DMS 273 (cell line): ENCODE measurements around the gene RAP1A.
"Not testable (repeated sequence)": the region's sequence is repeated elsewhere in the genome, so short reads cannot be mapped to it uniquely, and the experiment has no call there.

Experiments used
- DNase-seq: peaks from one replicate; lab custom pipeline; 2025; ENCODE audit not compliant: unreplicated experiment; lab: John Stamatoyannopoulos, UW

RAP1A gene

DNA sequence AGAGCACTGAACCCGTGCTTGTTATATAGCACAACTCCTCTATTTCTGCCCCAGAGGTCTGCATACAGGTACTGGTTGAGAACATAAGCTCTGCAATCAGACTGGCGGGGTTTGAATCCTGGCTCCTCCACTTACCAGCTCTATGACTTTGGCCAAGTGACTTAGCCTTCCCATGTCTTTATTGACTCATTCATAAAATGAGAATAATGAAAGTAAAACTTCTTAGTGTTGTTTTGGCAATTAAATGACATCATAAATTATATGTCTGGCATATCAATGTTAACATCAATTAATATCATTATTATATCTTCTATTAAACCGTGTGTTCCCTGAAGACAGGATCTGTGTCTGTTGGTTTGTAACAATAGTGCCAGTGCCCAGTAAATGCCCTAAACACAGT lies 115.3 kb downstream of the RAP1A start:
- no peak for DNase-seq

DNA sequence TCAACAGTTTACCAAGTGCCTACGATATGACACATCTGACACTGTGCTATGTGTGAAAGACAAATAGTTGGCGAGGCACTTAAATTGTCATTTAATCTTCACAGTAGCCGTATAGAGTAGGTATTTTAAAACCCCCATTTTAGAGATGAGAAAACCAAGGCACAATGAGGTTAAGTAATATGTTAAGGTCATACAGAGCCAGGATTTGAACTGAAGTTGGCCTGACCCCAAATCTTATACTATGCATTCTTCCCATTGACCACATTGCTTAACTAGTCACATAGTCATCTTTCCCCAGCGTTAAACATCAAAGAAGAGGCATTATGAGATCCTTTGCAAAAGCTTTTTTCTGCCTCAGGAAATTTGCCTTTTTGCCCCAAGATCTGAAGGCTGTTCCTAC lies 115.7 kb downstream of the RAP1A start:
- DNase-seq: no peak

DNA sequence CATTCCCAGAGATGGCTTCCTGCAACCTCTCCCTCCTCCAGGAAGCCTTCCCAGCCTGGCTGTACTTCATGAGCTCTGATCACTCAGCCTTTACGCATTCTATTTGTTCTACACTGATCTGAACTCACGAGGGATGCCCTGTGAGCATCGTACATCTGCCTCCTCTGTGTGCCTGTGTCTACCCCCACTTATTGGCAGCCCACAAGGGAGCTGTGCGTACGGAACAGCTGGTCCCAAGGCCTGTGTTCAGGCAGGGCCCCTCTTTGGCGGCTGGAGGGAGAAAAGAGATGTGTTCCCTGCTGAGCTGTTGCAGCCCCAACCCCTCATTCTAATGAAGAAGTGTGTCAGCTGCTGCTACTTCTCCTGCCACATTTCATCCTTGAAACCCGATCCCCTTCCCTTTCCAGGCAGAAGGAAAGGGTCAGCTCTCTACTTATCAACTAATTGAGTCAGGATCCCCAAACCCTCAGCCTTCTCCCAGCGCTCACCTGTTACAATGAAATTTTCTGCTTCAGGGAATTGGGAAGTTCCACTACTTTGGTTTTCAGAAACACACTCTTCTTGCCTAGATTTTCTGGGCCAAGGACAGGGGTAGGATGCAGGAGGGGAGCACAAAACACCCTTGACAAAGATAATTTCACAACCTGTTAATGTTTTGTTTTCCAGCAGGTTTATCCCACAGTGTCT lies 116.4 kb downstream of the RAP1A start:
- peak; percentile 98 for DNase-seq

DNA sequence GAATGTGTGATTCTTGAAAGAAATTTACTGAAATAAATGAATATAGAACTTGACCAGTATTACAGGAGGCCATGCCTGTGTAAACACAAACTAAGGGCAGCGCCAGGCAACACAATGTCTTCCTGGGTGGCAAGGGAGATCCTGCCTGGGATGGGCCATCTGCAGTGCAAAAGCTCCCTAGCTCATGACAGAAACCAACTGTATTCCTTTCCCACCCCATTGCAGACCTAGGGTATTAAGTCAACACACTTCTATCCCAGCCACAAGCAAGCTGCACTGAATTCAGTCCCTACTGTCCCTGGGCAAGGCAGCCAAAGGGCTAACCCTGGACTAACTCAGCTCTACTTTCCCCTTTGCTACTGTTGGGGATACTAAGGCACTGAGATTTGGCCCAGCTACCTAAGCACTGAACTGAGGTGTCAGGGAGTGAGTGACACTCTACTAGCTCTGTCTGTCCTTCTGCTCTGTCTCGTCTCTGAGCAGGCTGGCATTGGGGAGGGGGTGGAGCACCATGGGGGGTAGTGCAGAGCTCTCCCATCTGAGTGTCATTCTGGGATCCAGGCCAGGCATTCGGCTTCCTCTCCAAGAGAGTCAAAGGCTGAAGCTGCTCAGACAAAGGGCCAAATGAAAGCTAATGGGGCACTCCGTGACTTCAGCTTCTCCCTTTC lies 117.1 kb downstream of the RAP1A start:
- peak; percentile 85 for DNase-seq

DNA sequence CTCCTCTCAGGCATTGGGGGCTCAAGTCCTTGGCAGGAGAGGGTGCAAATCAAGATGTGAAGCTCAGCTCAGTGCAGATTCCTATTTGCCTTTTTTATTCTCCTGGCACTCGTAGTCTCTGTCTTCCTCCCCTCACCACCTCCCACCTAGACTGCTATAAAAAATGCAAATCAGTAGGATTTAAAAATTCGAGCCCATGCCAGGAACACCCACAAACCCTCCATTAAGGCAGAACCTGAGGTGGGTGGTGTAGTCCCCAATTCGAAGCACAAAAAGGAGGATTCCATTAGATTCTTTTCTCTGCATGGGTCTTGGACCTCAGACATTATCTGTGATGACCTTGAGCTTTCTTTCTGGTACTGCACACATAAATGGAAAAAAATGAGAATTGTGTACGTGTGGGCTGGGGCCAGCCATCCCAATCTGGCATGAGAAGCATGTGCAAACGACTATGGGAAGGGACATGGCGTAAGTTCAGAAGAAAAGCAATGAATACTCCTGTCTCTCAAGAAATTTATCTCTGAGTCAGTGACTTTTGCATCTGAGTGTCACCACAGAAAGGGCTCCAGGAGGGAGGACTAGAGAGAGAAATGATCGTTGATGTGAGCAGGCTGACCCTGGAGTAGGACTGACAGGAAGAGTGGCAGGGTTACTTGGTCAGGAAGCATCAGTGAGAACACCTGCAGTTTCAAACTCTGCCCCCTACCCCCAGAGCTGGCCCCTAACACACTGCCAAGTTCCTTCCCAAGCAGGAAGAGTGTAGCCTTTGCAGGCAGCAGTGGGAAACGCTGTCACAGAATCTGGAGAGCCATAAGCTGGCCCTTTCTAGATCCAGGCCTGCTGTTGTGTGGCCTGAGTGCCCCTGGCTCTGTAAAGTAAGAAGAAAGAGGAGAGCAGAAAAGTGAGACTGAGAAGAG lies 117.9 kb downstream of the RAP1A start:
- DNase-seq: peak; percentile 72

DNA sequence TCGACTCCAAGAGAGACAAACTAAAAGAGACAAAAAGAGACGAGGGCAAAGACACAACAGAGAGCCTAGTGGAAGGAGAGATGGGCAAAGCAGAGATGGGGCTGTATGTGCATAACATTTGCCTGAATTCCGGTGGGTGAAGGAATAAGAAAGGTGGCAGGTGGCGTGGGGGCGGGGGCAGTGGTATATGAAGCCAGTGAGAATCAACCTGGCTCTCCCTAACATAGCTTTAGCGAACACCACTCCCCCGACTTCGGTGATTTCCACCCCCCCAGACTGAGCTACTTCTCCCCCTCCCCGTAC lies 118.5 kb downstream of the RAP1A start:
- no peak for DNase-seq

DNA sequence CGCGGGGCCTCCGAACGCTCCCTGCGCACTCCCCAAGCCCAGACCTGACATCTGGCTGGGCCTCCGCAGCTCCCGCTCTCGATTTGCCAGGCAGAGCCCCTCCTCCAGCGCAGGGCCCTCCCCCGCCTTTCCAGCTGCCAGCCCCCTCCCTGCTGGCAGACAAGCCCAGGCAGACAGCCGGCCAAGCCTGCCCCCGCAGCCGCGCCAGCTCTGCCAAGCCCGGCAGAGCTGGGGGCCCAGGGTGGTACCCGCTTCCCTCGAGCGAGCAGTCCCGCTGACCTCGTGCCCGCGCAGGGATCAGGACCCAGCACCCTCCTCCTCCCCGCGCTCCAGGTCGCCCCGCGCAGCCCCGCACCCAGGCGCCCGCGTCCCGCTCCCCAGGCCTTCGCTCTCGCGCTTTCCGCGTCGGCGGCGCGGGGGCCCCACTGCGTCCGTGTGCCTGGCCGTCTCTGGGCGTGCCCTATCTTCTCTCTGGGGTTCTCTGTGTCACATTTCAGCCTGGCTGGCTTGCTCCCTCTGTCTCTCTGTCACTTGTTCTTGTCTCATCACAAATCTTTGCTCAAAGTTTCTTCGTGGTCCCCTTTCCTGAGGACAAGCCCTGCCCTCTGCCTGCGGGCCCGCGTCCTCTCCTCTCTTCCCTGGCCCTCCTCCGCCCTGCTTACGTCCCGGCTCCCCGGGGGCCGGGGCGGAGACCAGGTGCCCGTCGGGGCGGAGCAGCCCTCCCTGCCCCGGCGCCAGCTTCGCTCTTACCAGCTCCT lies 119.0 kb downstream of the RAP1A start:
- peak; percentile 97 for DNase-seq

DNA sequence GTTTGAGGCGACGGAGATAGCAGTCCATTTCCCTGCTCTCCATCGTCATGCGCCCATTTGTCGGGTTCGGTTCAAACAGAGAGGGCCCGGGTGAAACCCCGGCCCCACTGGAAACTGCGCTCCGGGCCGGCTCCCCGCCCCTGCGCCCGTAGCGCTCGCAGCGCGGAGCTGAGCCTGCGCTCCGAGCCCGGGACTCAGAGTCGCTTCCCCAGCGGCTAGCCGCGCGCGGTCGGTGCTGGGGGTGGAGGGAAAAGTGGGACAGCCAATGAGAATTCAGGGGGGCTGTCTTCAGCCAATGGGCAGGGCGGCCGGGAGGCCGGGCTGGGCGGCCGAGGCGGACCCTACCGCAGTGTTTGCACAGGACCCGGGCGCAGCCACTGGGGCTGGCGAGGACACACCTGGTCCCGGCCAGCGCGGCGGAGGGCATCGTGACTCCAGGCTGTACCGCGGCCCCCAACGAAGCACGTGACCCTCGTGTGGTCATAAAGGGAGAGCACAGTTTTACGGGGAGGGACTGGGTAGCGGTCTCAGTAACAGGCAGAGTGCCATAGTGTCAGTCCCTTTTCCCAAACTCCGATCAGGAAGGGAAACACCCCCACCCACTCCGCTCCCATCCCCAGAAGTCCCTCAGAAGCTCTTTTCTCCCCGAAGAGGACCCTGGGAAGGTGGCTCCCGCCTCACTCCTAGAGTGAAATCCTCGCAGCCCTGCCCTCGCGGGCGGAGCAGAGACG lies 119.8 kb downstream of the RAP1A start, which contains the start of gene INKA2:
TSS of gene INKA2 (minus strand) at position 202 of the 731 bp plus-strand sequence. CDS start at position 49, 153 bp downstream.
- peak; percentile 97 for DNase-seq

DNA sequence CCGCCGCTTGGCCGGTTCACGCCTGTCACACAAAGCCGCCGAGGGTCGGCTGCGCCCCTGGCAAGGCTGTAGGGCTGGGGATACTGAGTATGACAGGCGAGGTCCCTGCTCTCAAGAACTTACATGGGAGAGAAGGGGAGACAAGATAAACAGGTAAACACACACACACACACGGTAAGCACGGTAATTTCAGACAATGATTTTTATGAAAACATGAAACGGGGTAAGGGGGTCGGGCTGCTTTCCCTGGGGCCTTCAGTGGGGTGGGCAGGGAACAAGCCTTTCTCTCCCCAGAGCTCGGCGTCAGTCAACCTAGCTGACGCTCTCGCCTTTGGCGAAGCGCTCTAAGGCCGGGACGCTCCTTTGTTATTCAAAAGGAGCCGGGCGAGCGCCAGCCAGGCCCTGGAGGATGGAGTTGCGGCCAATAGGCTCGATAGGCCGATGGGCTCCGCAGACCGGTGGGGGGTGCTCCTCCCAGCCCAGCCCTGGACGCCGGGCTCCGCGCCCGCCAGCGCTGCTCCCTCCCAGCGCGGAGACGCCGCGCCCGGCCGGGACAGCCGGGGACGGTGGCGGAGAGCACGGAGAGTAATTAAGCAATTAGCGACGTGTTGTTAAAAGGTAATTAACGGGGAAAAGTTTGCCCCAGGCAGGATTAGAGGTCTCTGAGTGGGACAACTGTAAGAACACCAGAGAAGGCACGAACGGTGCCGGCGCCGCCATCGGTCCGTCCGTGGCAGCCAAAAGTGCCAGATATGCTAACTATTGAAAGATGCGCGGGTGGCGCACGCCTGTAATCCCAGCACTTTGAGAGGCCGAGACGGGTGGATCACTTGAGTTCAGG lies 120.6 kb downstream of the RAP1A start:
- DNase-seq: peak; percentile 90

DNA sequence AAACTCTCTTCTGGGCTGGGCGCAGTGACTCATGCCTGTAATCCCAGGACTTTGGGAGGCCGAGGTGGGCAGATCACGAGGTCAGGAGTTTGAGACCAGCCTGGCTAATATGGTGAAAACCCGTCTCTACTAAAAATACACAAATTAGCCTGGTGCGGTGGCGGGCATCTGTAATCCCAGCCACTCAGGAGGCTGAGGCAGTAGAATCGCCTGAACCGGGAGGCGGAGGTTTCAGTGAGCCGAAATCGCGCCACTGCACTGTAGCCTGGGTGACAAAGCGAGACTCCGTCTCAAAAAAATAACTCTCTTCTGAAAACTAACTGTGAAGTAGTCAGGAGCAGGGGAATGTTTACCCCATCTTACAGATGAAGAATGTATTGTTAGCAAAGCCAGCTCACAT lies 122.7 kb downstream of the RAP1A start:
- DNase-seq: not testable (repeated sequence)

DNA sequence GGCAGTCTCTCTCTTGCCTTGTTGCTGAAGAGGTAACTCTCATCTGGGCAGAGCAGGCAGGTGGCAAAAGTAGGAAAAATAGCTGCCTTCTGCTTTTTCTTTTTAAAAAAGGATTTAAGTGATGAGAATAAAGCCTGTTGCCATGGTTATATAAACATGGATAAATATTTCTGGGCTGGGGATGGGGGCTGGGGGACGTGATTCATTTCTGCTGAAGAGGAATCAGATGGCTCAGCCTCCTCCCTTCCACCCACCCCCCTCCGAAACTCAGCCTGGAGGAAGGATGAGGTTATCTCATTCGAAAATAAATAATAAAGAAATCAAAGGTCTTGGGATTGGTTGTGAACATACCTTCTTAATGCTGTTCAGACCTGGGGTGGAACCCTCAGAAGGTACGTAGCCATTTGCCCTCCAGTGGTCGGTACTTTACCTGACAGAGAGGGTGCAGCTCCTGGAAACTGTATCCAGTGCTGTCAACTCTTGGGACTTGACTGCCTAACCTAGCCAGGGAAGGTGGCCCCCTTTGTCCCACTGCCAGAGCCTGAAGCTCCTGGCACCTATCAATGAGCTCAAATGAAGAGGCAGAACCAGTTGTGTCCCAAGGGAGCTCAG lies 123.5 kb downstream of the RAP1A start:
- no peak for DNase-seq

DNA sequence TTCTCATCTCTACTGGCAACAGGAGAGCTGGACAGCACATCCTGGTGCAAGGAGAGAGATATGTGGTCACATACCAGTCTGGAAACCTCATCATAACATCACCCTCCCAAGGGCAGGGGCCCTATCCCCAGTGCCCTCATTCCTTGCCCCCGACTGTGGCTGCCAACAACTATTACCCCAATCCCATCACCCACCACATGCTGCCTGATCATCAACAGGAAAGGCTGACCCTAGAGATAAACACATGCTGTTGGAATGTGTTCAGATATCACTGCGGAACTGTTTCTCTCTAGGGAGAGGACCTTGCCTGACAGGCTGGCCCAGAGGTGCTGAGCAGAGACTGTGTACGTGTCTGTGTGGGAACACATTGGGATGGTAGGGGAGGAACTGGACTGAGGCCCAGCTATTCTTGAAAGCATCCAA lies 124.1 kb downstream of the RAP1A start:
- no peak for DNase-seq

DNA sequence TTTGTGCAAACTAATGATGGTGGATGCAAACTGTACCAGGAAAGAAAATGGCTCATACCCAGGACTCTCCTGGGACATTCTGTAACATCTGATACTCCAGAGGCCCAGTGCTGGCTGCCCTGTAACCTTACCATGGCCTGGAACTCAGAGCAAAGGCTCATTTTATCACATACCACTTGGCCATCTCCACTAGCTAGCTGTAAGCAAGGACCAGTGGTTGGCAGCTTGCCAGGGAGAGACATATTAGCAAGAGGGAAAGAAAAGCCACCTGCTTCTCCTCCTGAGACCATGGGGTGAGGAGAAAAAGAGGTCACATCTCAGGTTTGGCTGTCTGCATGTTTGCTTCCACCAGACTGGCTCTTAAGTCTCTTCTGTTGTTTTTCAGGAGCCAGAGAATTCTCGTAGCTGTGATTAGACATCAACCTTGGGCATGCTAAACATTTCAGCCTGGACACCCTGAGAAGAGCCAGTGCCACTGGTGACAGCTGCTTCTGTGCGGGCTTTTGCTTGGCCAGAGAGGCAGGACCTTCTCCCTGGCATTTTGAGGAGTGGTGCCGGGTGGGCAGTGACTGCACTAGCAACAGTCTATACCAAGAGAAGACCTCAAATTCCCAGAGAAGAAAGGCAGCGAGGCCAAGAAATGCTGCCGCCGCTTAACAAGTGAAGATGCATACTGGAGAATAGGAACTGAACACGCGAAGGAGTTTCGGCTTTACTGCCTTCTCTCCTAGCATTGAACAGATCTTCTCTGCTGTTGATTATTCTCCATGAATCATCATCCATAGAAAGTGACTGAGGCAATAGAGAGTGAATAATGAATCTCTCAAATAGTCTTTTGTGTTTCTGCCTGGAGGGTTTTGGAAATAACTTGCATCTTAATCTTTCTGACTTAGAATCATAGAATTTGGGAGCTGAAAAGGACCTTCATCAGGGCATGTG lies 126.4 kb downstream of the RAP1A start:
- DNase-seq: peak; percentile 62

DNA sequence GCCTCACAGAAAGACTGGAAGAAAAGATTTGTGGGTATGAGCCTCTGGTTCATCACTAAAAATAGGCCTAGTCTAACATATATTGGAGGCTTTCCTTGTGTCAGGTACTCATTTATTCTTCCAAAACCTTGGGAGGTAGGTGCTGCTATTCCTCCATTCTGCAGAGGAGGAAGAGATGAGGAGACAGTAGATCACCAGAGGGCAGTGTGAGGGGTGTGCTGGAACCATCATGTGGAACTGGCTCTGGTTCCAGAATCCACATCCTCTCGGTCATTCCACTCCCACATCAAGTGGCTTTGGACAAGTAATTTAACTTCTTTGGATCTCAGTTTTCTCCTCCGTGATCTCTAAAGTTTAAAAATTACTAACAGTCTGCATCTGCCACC lies 127.0 kb downstream of the RAP1A start:
- no peak for DNase-seq

DNA sequence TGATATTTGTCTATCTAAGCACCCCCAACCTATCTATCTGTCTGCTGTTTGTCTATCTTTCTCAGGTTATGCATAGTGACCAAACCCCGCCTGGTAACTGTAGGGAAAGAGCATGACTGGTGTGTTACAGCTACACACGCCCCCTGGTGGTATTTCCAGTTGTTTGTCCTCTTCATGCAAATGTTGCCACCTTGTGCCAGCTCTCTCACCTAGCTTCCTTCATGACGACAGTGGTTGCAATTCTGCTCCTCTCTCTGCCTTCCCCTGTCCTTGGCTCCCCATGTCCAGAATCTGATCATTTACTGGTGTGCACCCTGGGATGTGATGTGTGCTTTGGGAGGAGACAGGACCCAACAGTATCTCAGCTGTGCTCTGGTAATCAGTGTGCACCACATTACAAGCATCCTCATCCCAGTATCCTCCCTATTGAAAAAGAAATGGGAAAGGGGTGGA lies 127.7 kb downstream of the RAP1A start:
- DNase-seq: peak; percentile 84

DNA sequence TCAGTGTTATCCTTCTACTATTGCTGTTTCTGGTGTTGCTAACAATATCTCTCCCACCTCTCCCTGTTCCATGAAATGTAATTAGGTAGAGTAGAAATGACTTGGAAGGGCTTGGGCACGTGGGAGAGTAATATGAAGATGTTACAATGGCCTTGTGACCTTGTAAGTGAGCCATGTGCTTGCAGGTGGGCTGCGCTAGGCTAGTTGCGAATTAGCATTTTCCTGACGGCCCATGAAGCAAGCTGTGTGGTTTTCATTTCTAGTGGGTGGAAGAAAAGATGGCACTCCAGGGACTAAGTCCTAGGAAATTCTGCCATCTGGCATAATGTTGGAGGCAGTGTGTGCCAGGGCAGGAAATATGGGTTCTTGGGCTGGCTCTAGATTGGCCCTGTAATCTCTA lies 128.4 kb downstream of the RAP1A start:
- DNase-seq: peak; percentile 68

DNA sequence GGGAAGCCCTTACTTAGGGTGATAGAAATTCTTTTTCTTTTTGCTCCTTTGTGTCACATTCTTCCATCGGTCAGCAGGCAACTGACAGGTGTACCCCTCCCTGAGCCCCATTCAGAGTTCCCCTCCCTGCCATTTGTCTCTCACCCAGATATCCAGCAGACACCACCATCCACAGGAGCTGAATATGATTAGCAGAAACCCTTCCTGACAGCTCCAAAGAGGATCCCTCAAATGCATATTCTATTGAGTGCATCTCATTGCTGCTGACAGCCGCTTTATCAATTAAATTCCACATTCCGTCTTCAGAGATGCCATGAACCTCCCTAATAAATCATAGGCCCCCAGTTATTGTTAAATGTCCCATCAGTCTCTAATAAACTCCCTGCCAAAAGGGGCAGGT lies 130.0 kb downstream of the RAP1A start:
- no peak for DNase-seq

DNA sequence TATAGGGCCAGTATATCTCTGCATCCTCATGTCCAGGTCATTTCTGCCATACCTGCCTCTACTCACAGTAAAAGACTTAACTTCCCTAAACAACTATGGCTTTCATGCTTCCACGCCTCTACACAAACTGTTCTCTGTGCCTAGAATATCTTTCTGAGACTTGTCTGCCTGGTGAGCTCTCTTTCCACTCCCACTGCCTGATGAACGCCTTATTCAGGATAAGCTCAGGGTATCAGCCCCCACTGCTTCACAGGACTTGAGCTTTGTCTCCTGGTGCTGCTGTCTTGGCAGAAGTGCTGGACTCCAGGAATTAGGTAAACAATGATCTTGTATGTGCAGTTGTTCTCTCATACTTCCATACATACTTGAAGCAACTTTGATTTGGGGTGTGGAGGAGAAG lies 131.3 kb downstream of the RAP1A start:
- DNase-seq: no peak
